HL-60 (cell line): ENCODE measurements around the gene PELI2.

Source experiments
- CTCF ChIP-seq: IDR thresholded peaks from one replicate; pipeline ENCODE4 v1.5.1; 2011; ENCODE audit warnings: low read length, control low read depth, inconsistent platforms; ENCODE audit not compliant: insufficient read depth
- GABPA ChIP-seq: IDR thresholded peaks from 2 replicates; pipeline ENCODE4 v1.6.1; 2012; ENCODE audit warnings: low read depth
- POLR2AphosphoS5 ChIP-seq: IDR thresholded peaks from 2 replicates; pipeline ENCODE4 v1.6.1; 2012; ENCODE audit warnings: low read depth
- REST ChIP-seq: IDR thresholded peaks from 2 replicates; pipeline ENCODE4 v1.6.1; 2012; ENCODE audit warnings: low read depth; ENCODE audit not compliant: insufficient replicate concordance

GRCh38 chr14:56159066-56159465 lies 40.9 kb downstream of the PELI2 start:
- TF ChIP-seq POLR2AphosphoS5 (no peak), CTCF (no peak), GABPA (no peak), REST (no peak)
